Hepatocyte (in vitro differentiated cells): Measurements from ENCODE around the gene UROC1.

ENCODE experiments used
- CTCF ChIP-seq: fragments of 200-600 bp; sonication (generic); IDR thresholded peaks from 2 replicates; pipeline ENCODE4 v1.5.1; 2016; ENCODE audit warnings: antibody characterized with exemption, mild to moderate bottlenecking; ENCODE audit not compliant: poor library complexity
- EZH2 ChIP-seq: fragments of 200-600 bp; sonication (generic); IDR thresholded peaks from 2 replicates; pipeline ENCODE4 v1.6.1; 2016; ENCODE audit warnings: antibody characterized with exemption, mild to moderate bottlenecking, borderline replicate concordance
- EZH2phosphoT487 ChIP-seq: fragments of 200-600 bp; sonication (generic); IDR thresholded peaks from one replicate; pipeline ENCODE4 v1.6.1; 2018; ENCODE audit warnings: antibody characterized with exemption, mild to moderate bottlenecking, low read depth, moderate library complexity; ENCODE audit not compliant: unreplicated experiment, severe bottlenecking

GRCh38 chr3:126485956-126486355 lies 31.6 kb downstream of the UROC1 start:
- no peak for TF ChIP-seq CTCF
- no peak for TF ChIP-seq EZH2phosphoT487
- TF ChIP-seq EZH2 = no peak
